Neural progenitor cell (in vitro differentiated cells): ENCODE measurements around the gene FBXO7. TPM values are rescaled to one million over a fixed set of nuclear protein-coding genes. Genes with fewer than 3 reads are reported as not detected.

Experiments
- DNase-seq: peaks from one replicate; pipeline ENCODE4 v3.0.0-alpha.2; 2016; ENCODE audit warnings: low spot score
- H2AFZ ChIP-seq: fragments of 200-600 bp; sonication (generic); replicated peaks from 2 replicates; pipeline ENCODE4 v1.6.1; 2016; ENCODE audit warnings: antibody characterized with exemption
- H3F3A ChIP-seq: fragments of 200-600 bp; sonication (generic); 2 replicates; pipeline ENCODE4 v1.6.1; 2016; ENCODE audit warnings: antibody characterized with exemption, low read depth
- H3K27ac ChIP-seq: fragments of 200-600 bp; sonication (generic); 2 replicates; pipeline ENCODE4 v1.5.1; 2016; ENCODE audit warnings: mild to moderate bottlenecking
- H3K27me3 ChIP-seq: fragments of 200-600 bp; sonication (generic); 2 replicates; pipeline ENCODE4 v1.6.1; 2016; ENCODE audit warnings: mild to moderate bottlenecking, moderate library complexity
- H3K36me3 ChIP-seq: fragments of 200-600 bp; sonication (generic); 2 replicates; pipeline ENCODE4 v1.5.1; 2016
- H3K4me1 ChIP-seq: fragments of 200-600 bp; sonication (generic); 2 replicates; pipeline ENCODE4 v1.6.1; 2016; ENCODE audit warnings: mixed run types
- H3K4me2 ChIP-seq: fragments of 200-600 bp; sonication (generic); 2 replicates; pipeline ENCODE4 v1.6.1; 2016
- H3K4me3 ChIP-seq: fragments of 200-600 bp; sonication (generic); 2 replicates; pipeline ENCODE4 v1.5.1; 2016
- H3K79me2 ChIP-seq: fragments of 200-600 bp; sonication (generic); 2 replicates; pipeline ENCODE4 v1.6.1; 2016; ENCODE audit warnings: low read depth
- H3K9ac ChIP-seq: fragments of 200-600 bp; sonication (generic); 2 replicates; pipeline ENCODE4 v1.6.1; 2016
- H3K9me3 ChIP-seq: fragments of 200-600 bp; sonication (generic); 2 replicates; pipeline ENCODE4 v1.5.1; 2016; ENCODE audit warnings: low read depth
- H4K20me1 ChIP-seq: fragments of 200-600 bp; sonication (generic); 2 replicates; pipeline ENCODE4 v1.6.1; 2016; ENCODE audit warnings: low read depth
- H3K27ac Mint-ChIP-seq: 3 replicates; pipeline ENCODE4 v1.8.0; 2021; ENCODE audit warnings: mixed read lengths
- H3K27me3 Mint-ChIP-seq: 2 replicates; pipeline ENCODE4 v1.8.0; 2022; ENCODE audit warnings: low read depth, mild to moderate bottlenecking, inconsistent platforms, moderate library complexity, mixed read lengths; ENCODE audit not compliant: insufficient read depth
- H3K36me3 Mint-ChIP-seq: 3 replicates; pipeline ENCODE4 v1.8.0; 2021; ENCODE audit warnings: mixed read lengths
- H3K4me1 Mint-ChIP-seq: 3 replicates; pipeline ENCODE4 v1.8.0; 2021; ENCODE audit warnings: mixed read lengths
- H3K4me3 Mint-ChIP-seq: 3 replicates; pipeline ENCODE4 v1.8.0; 2021; ENCODE audit warnings: mild to moderate bottlenecking, moderate library complexity, mixed read lengths
- H3K9me3 Mint-ChIP-seq: 3 replicates; pipeline ENCODE4 v1.8.0; 2020; ENCODE audit warnings: mixed read lengths
- CTCF ChIP-seq: fragments of 200-600 bp; sonication (generic); IDR thresholded peaks from 2 replicates; pipeline ENCODE4 v1.5.1; 2017; ENCODE audit warnings: antibody characterized with exemption, mild to moderate bottlenecking
- EZH2 ChIP-seq: fragments of 200-600 bp; sonication (generic); IDR thresholded peaks from 2 replicates; pipeline ENCODE4 v1.6.1; 2017; ENCODE audit warnings: antibody characterized with exemption, mild to moderate bottlenecking, moderate library complexity
- EZH2phosphoT487 ChIP-seq: fragments of 200-600 bp; sonication (generic); IDR thresholded peaks from 2 replicates; pipeline ENCODE4 v1.6.1; 2017; ENCODE audit warnings: antibody characterized with exemption
- total RNA-seq: library from RNA; depleted of rRNA; stranded (reverse); fragments of >200 nt; gene quantifications from 2 replicates; pipeline ENCODE4 v1.2.3, GENCODE V29; 2015; ENCODE audit warnings: low replicate concordance

Gene FBXO7
- 62.5 and 65.2 TPM in 2 replicates for total RNA-seq

GRCh38 chr22:32474635-32475467, at the start of gene FBXO7:
TSS of gene FBXO7 (plus strand) at chr22:32474811. CDS start at chr22:32475003, 192 bp downstream.
- peak within 1 kb of the TSS; percentile 94 for H3K4me3 ChIP-seq
- TF ChIP-seq EZH2phosphoT487, result no peak
- peak; percentile 66 for TF ChIP-seq CTCF
- H3K9ac ChIP-seq, result peak within 1 kb of the TSS; percentile 66
- Mint-ChIP-seq H3K36me3 (peaks cover 3% of the 10 kb centered on the region), H3K4me3 (peak within 1 kb of the TSS; percentile 92), H3K9me3 (no peaks in the 10 kb centered on the region), H3K27ac (peak within 1 kb of the TSS; percentile 67), H3K27me3 (peaks cover 3% of the 10 kb centered on the region), H3K4me1 (peaks cover 14% of the 10 kb centered on the region)
- DNase-seq, result peak; percentile 98
- H3K9me3 ChIP-seq, result no peaks in the 10 kb centered on the region
- H3F3A ChIP-seq, result peaks cover 24% of the 10 kb centered on the region
- peak within 1 kb of the TSS; percentile 96 for H2AFZ ChIP-seq
- peak within 1 kb of the TSS; percentile 97 for H3K4me2 ChIP-seq
- H3K79me2 ChIP-seq, result peaks cover 40% of the 10 kb centered on the region
- H3K27ac ChIP-seq, result peak within 1 kb of the TSS; percentile 24
- no peaks in the 10 kb centered on the region for H3K36me3 ChIP-seq
- peaks cover 6% of the 10 kb centered on the region for H3K4me1 ChIP-seq
- H4K20me1 ChIP-seq, result peaks cover 39% of the 10 kb centered on the region
- peaks cover 43% of the 10 kb centered on the region for H3K27me3 ChIP-seq

- Mint-ChIP-seq H3K4me3 (no peak overlapping the region), H3K4me1 (no peaks in the 10 kb centered on the region), H3K36me3 (no peaks in the 10 kb centered on the region), H3K9me3 (no peaks in the 10 kb centered on the region), H3K27me3 (peaks cover 13% of the 10 kb centered on the region), H3K27ac (no peak overlapping the region)
- H3K27ac ChIP-seq, result no peak overlapping the region
- H3K79me2 ChIP-seq, result no peaks in the 10 kb centered on the region
- no peak overlapping the region for H3K4me2 ChIP-seq
- H3K9me3 ChIP-seq, result no peaks in the 10 kb centered on the region
- no peaks in the 10 kb centered on the region for H3K36me3 ChIP-seq
- DNase-seq, result no peak
- H3K27me3 ChIP-seq, result peaks cover 58% of the 10 kb centered on the region
- H3K4me3 ChIP-seq, result no peak overlapping the region
- no peak overlapping the region for H3K9ac ChIP-seq
- H3F3A ChIP-seq, result no peaks in the 10 kb centered on the region
- no peaks in the 10 kb centered on the region for H4K20me1 ChIP-seq
- no peaks in the 10 kb centered on the region for H3K4me1 ChIP-seq
- TF ChIP-seq EZH2phosphoT487, result no peak
- no peak overlapping the region for H2AFZ ChIP-seq
Measured at GRCh38 chr22:32426881-32427280, 47.7 kb upstream of the FBXO7 start.

- no peaks in the 10 kb centered on the region for H3K36me3 Mint-ChIP-seq
- no peaks in the 10 kb centered on the region for H3K4me1 Mint-ChIP-seq
- TF ChIP-seq EZH2 (no peak), CTCF (no peak), EZH2phosphoT487 (no peak)
- H3K9ac ChIP-seq, result no peak overlapping the region
- no peak overlapping the region for H3K4me3 ChIP-seq
- H3K4me1 ChIP-seq, result no peaks in the 10 kb centered on the region
- H3K79me2 ChIP-seq, result no peaks in the 10 kb centered on the region
- no peak overlapping the region for H3K27ac ChIP-seq
- H3K27ac Mint-ChIP-seq, result no peak overlapping the region
- H3K4me2 ChIP-seq, result no peak overlapping the region
- peaks cover 59% of the 10 kb centered on the region for H3K27me3 ChIP-seq
- peaks cover 7% of the 10 kb centered on the region for H3K27me3 Mint-ChIP-seq
- H3F3A ChIP-seq, result no peaks in the 10 kb centered on the region
- H2AFZ ChIP-seq, result no peak overlapping the region
- DNase-seq, result no peak
- no peaks in the 10 kb centered on the region for H3K36me3 ChIP-seq
- H4K20me1 ChIP-seq, result no peaks in the 10 kb centered on the region
- no peak overlapping the region for H3K4me3 Mint-ChIP-seq
- H3K9me3 ChIP-seq, result no peaks in the 10 kb centered on the region
- H3K9me3 Mint-ChIP-seq, result no peaks in the 10 kb centered on the region
Measured at GRCh38 chr22:32430352-32430751, 44.3 kb upstream of the FBXO7 start.

- H3K9me3 Mint-ChIP-seq, result no peaks in the 10 kb centered on the region
- DNase-seq, result peak; percentile 45
- peaks cover 77% of the 10 kb centered on the region for H3K27me3 ChIP-seq
Measured at GRCh38 chr22:32444068-32444467, 30.5 kb upstream of the FBXO7 start.

More at GRCh38 chr22:32444068-32444467, 30.5 kb upstream of the FBXO7 start:
- H3F3A ChIP-seq, result no peaks in the 10 kb centered on the region
- no peak overlapping the region for H3K4me3 Mint-ChIP-seq
- no peaks in the 10 kb centered on the region for H3K36me3 ChIP-seq
- no peaks in the 10 kb centered on the region for H3K9me3 ChIP-seq
- H3K79me2 ChIP-seq, result no peaks in the 10 kb centered on the region
- no peaks in the 10 kb centered on the region for H3K36me3 Mint-ChIP-seq
- H3K4me1 Mint-ChIP-seq, result no peaks in the 10 kb centered on the region
- TF ChIP-seq CTCF, result peak; percentile 40
- no peak for TF ChIP-seq EZH2
- TF ChIP-seq EZH2phosphoT487, result no peak
- H3K27ac Mint-ChIP-seq, result no peak overlapping the region
- H4K20me1 ChIP-seq, result no peaks in the 10 kb centered on the region
- no peak overlapping the region for H3K4me2 ChIP-seq
- no peaks in the 10 kb centered on the region for H3K4me1 ChIP-seq
- H3K4me3 ChIP-seq, result no peak overlapping the region
- H2AFZ ChIP-seq, result no peak overlapping the region
- H3K27me3 Mint-ChIP-seq, result peaks cover 6% of the 10 kb centered on the region
- no peak overlapping the region for H3K27ac ChIP-seq
- no peak overlapping the region for H3K9ac ChIP-seq
